Common myeloid progenitor, CD34-positive (primary cell): ENCODE measurements around the gene ALDH16A1.

ENCODE experiments used
- CTCF ChIA-PET: fragments of 350-600 bp; sonication (Branson Sonifier 250); formaldehyde crosslinking; loops from one replicate; lab custom pipeline; 2021; ENCODE audit warnings: antibody characterized with exemption; lab: Charles Lee
- POLR2A ChIA-PET: fragments of 350-600 bp; sonication (Branson Sonifier 250); formaldehyde crosslinking; loops from one replicate; lab custom pipeline; 2021; ENCODE audit warnings: antibody characterized with exemption; lab: Charles Lee
- DNase-seq, 3 donors: peaks; one replicate each; pipeline versions ENCODE4 v3.0.0 to v3.0.0-alpha.2; 2013
- H3K27ac ChIP-seq, 2 experiments: 1 replicate in 1 of 2; 2 replicates in 1 of 2; pipeline ENCODE4 v1.7.0; 2013; ENCODE audit warnings: inconsistent platforms in 2 of 2, low read length in 2 of 2, mild to moderate bottlenecking in 2 of 2, low read depth in 1 of 2, moderate library complexity in 1 of 2; ENCODE audit not compliant: severe bottlenecking in 2 of 2, insufficient read depth in 1 of 2, poor library complexity in 1 of 2
- H3K27me3 ChIP-seq, 5 experiments: replicated peaks in 2 of 5; 1 replicate in 3 of 5; 2 replicates in 2 of 5; pipeline versions ENCODE4 v1.6.1 to v1.7.0; 2013; ENCODE audit warnings: low read length in 4 of 5, mild to moderate bottlenecking in 2 of 5, moderate library complexity in 2 of 5, inconsistent platforms in 1 of 5; ENCODE audit not compliant: insufficient read depth in 5 of 5, control insufficient read depth in 4 of 5
- H3K36me3 ChIP-seq, 4 experiments: 1 replicate in 2 of 4; 2 replicates in 2 of 4; pipeline versions ENCODE4 v1.6.1 to v1.7.0; 2013; ENCODE audit warnings: low read length in 3 of 4, control low read depth in 1 of 4, mild to moderate bottlenecking in 1 of 4; ENCODE audit not compliant: control insufficient read depth in 4 of 4, insufficient read depth in 4 of 4
- H3K4me1 ChIP-seq, 4 experiments: 1 replicate in 3 of 4; 2 replicates in 1 of 4; pipeline versions ENCODE4 v1.6.1 to v1.7.1; 2013; ENCODE audit warnings: low read length in 3 of 4, mild to moderate bottlenecking in 3 of 4, control low read depth in 1 of 4, inconsistent platforms in 1 of 4, moderate library complexity in 1 of 4; ENCODE audit not compliant: control insufficient read depth in 4 of 4, insufficient read depth in 4 of 4; ENCODE audit errors: control extremely low read depth in 1 of 4
- H3K4me3 ChIP-seq, 7 experiments: 1 replicate in 4 of 7; 2 replicates in 3 of 7; pipeline versions ENCODE4 v1.5.1 to v1.7.0; 2013; ENCODE audit warnings: mild to moderate bottlenecking in 7 of 7, low read length in 6 of 7, moderate library complexity in 6 of 7, inconsistent platforms in 2 of 7, low read depth in 2 of 7, control low read depth in 1 of 7; ENCODE audit not compliant: insufficient read depth in 4 of 7, control insufficient read depth in 1 of 7; ENCODE audit errors: extremely low read depth in 1 of 7
- H3K9me3 ChIP-seq, 5 experiments: 1 replicate in 4 of 5; 2 replicates in 1 of 5; pipeline versions ENCODE4 v1.6.1 to v1.7.1; 2013; ENCODE audit warnings: low read length in 4 of 5, mild to moderate bottlenecking in 2 of 5, inconsistent platforms in 1 of 5, low read depth in 1 of 5, moderate library complexity in 1 of 5; ENCODE audit not compliant: control insufficient read depth in 4 of 5, insufficient read depth in 2 of 5; ENCODE audit errors: control extremely low read depth in 1 of 5
- WGBS: methylation state at CpG from one replicate; pipeline ENCODE4 v1.1.5; 2013; ENCODE audit not compliant: insufficient coverage; 5-methylcytosine and 5-hydroxymethylcytosine counted together

ALDH16A1 gene

GRCh38 chr19:49497047-49497788 is 44.2 kb downstream of the ALDH16A1 start:
- ChIA-PET POLR2A (interaction anchor here (0.5 kb wide), 1 partner anchor 134 kb away, joined by 3 read pairs; no protein-coding TSS in a partner anchor), CTCF (interaction anchor here (1.0 kb wide), 1 partner anchor 176 kb away, joined by 3 read pairs; no protein-coding TSS in a partner anchor)
- 20% methylated on average over 18 of the region's 22 CpGs for whole genome bisulfite sequencing
- H3K36me3 ChIP-seq, result peaks cover 2 to 38% (median 35%) of the 10 kb centered on the region in 4 experiments
- H3K9me3 ChIP-seq, result no peaks in the 10 kb centered on the region
- DNase-seq, result peak; percentile 85 to 94 (median 93)
- H3K27me3 ChIP-seq, result no peaks in the 10 kb centered on the region
- peak overlapping the region; percentile 97 to 99 for H3K27ac ChIP-seq
- H3K4me1 ChIP-seq, result peaks cover 12 to 56% (median 49%) of the 10 kb centered on the region in 4 experiments
- peak overlapping the region; percentile 75 to 100 (median 91) for H3K4me3 ChIP-seq

DNA sequence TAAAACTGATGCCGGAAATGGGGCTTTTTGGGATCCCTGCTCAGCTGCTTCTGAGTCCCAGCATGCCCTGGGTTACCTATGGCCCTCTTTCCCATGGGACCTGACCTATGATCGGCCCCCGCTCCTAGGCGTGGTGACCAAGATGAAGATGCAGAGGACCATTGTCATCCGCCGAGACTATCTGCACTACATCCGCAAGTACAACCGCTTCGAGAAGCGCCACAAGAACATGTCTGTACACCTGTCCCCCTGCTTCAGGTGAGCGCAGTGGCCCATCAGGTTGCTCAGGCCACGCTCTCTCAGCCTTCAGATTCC is 44.7 kb downstream of the ALDH16A1 start:
- H3K36me3 ChIP-seq, result peaks cover 2 to 33% (median 30%) of the 10 kb centered on the region in 4 experiments
- peak overlapping the region in 1 of 2 experiments; percentile 22 for H3K27ac ChIP-seq
- ChIA-PET POLR2A (no interaction called here), CTCF (interaction anchor here (1.0 kb wide), 1 partner anchor 175 kb away, joined by 3 read pairs; no protein-coding TSS in a partner anchor)
- WGBS, result 99% methylated on average over 9 of the region's 12 CpGs
- no peak for DNase-seq
- peak overlapping the region in 6 of 7 experiments; percentile 86 to 100 (median 92) for H3K4me3 ChIP-seq
- peaks cover 12 to 58% (median 49%) of the 10 kb centered on the region in 4 experiments for H3K4me1 ChIP-seq
- H3K27me3 ChIP-seq, result no peaks in the 10 kb centered on the region
- H3K9me3 ChIP-seq, result no peaks in the 10 kb centered on the region

DNA sequence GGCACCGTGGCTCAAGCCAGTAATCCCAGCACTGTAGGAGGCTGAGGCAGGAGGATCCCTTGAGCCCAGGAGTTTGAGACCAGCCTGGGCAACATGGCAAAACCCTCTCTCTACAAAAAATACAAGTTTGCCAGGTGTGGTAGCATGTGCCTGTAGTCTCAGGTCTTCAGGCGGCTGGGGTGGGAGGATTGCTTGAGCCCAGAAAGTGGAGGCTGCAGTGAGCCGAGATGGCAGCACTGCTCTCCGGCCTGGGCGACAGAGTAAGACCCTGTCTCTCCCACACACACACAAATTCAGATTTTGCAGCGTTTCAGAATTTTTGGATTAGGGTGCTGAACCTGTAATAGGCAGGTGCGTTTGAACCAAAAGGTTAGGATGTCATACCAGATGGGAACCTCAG is 45.5 kb downstream of the ALDH16A1 start:
- 95% methylated on average over 4 of the region's 7 CpGs for WGBS
- H3K9me3 ChIP-seq, result no peaks in the 10 kb centered on the region
- DNase-seq, result no peak
- peaks cover 2 to 29% (median 24%) of the 10 kb centered on the region in 4 experiments for H3K36me3 ChIP-seq
- peaks cover 12 to 64% (median 49%) of the 10 kb centered on the region in 4 experiments for H3K4me1 ChIP-seq
- peak overlapping the region; percentile 6 to 43 for H3K27ac ChIP-seq
- ChIA-PET CTCF (interaction anchor here (1.1 to 1.9 kb wide), 3 partner anchors 25 to 92 kb away, joined by 3 to 4 read pairs (median 3); partner anchors contain the start of genes ALDH16A1 and FLT3LG), POLR2A (no interaction called here)
- peak overlapping the region in 3 of 7 experiments; percentile 3 to 91 (median 74) for H3K4me3 ChIP-seq
- no peaks in the 10 kb centered on the region for H3K27me3 ChIP-seq

DNA sequence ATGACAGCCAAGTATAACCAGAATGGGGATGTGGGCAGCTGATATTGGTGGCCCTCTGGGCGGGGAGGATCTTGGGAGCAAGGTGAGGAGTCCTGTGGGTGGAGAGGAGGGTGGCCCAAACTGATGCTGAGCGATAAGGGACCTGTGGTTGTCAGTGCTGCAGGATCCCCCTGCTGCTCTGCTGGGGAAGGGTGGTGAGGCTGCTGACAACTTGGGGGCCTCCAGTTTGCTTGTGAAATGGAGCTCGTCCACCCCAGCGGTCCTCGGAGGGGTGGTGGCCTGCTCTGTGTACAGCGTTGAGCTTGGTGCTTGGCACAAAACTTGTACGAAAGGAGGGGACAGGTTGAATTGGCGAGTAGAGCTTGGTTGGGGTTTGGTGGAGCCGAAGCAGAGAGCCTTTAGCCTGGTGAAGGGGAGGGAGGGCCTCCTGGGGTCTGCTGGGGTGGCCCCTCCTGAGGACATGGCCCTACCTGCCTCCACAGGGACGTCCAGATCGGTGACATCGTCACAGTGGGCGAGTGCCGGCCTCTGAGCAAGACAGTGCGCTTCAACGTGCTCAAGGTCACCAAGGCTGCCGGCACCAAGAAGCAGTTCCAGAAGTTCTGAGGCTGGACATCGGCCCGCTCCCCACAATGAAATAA is 46.1 kb downstream of the ALDH16A1 start:
- Histone ChIP-seq H3K4me3 (peak overlapping the region in 5 of 7 experiments; percentile 37 to 91 (median 74)), H3K36me3 (peaks cover 2 to 29% (median 24%) of the 10 kb centered on the region in 4 experiments), H3K9me3 (no peaks in the 10 kb centered on the region), H3K27ac (peak overlapping the region; percentile 6 to 74), H3K27me3 (no peaks in the 10 kb centered on the region), H3K4me1 (peaks cover 12 to 64% (median 49%) of the 10 kb centered on the region in 4 experiments)
- ChIA-PET POLR2A (no interaction called here), CTCF (interaction anchor here (1.1 to 1.9 kb wide), 5 partner anchors 25 to 91 kb away, joined by 3 to 4 read pairs (median 3); partner anchors contain the start of genes ALDH16A1 and FLT3LG)
- WGBS, result 88% methylated on average over 16 of the region's 19 CpGs
- no peak for DNase-seq

- ChIA-PET POLR2A (interaction anchor here (1.0 to 1.2 kb wide), 2 partner anchors 10 to 43 kb away, joined by 3 to 4 read pairs; partner anchors contain the start of gene FCGRT), CTCF (interaction anchor here (0.6 to 2.3 kb wide), 16 partner anchors 13 to 178 kb away, joined by 3 to 33 read pairs (median 4); partner anchors contain the start of genes NOSIP, PRRG2 and RCN3)
- no peak overlapping the region for H3K4me3 ChIP-seq
- no peak overlapping the region for H3K27ac ChIP-seq
- H3K9me3 ChIP-seq, result no peaks in the 10 kb centered on the region
- peaks cover 7 to 47% (median 33%) of the 10 kb centered on the region in 4 experiments for H3K4me1 ChIP-seq
- H3K36me3 ChIP-seq, result peaks cover 2 to 20% (median 16%) of the 10 kb centered on the region in 4 experiments
- no peaks in the 10 kb centered on the region for H3K27me3 ChIP-seq
- WGBS, result 58% methylated on average over 14 of the region's 14 CpGs
- peak; percentile 65 to 84 (median 76) for DNase-seq
Observed at GRCh38 chr19:49502866-49503581, 50.0 kb downstream of the ALDH16A1 start.

DNA sequence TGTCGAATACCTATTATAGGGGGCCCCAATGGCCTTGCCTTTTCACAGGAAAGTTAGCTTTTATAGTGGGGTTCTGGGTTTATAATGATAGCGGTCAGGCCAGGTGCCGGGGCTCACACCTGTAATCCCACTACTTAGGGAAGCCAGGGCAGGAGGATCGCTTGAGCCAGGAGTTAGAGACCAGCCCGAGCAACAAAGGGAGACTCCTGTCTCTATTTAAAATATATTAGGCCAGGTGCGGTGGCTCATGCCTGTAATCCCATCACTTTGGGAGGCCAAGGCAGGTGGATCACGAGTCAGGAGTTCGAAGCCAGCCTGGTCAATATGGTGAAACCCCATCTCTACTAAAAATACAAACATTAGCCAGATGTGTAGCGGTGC is 50.5 kb downstream of the ALDH16A1 start:
- no peak overlapping the region for H3K4me3 ChIP-seq
- H3K36me3 ChIP-seq, result peaks cover 0 to 14% (median 13%) of the 10 kb centered on the region in 4 experiments
- DNase-seq, result no peak
- H3K4me1 ChIP-seq, result peaks cover 4 to 42% (median 28%) of the 10 kb centered on the region in 4 experiments
- ChIA-PET POLR2A (interaction anchor here (1.0 to 1.2 kb wide), 2 partner anchors 9 to 43 kb away, joined by 3 to 4 read pairs; partner anchors contain the start of gene FCGRT), CTCF (interaction anchor here (0.6 to 2.3 kb wide), 15 partner anchors 12 to 178 kb away, joined by 3 to 33 read pairs (median 4); partner anchors contain the start of genes NOSIP, PRRG2 and RCN3)
- 96% methylated on average over 8 of the region's 9 CpGs for WGBS
- no peaks in the 10 kb centered on the region for H3K27me3 ChIP-seq
- no peak overlapping the region for H3K27ac ChIP-seq
- H3K9me3 ChIP-seq, result no peaks in the 10 kb centered on the region
